C1 segment of cervical spinal cord (tissue), 14 donors: ENCODE results near the gene PRRX2.
"Not testable (repeated sequence)": the region's sequence is repeated elsewhere in the genome, so short reads cannot be mapped to it uniquely, and the experiment has no call there.

Experiments
- DNase-seq, 14 donors: peaks; one replicate each; lab custom pipeline; 2025; lab: John Stamatoyannopoulos, UW

PRRX2 gene

DNA sequence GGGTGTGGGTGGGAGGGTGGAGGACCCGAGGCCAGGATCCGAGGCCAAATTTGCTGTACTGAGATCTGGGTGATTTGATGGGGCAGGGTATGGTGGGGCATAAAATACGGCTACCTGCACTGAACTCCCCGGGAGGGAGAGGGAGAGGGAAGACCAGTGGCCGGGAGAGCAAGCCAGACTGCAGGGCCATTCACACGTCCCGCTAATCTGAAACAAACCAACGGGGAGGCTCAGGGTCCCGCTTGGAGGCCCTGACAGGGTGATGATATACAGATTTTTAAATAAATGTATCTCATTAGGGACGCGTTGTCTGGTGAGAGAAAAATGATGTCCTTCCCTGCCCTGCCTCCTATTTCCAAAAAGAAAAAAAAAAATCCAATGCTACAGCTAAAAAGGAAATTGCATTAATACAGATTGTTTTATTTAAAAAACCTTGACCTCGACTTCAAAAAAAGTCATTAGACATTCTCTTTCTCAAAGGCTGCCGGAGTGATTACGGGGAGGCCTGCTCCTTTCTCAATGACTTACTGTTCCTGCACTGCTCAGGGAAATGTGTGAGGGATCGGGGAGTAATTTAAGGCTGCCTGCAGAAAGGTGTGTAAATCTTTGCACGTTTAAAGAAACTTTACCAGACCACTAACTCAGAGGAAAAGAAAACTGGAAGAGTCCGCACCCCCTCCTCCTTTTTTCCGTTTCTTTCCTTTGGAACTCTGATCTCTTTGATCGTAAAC lies 11.5 kb upstream of the PRRX2 start:
- DNase-seq: no peak

- no peak for DNase-seq
Observed at GRCh38 chr9:129654554-129655040, 10.8 kb upstream of the PRRX2 start.

GRCh38 chr9:129655154-129655553 lies 10.3 kb upstream of the PRRX2 start:
- no peak for DNase-seq

- DNase-seq: no peak
Observed at GRCh38 chr9:129655696-129656095, 9.8 kb upstream of the PRRX2 start.

GRCh38 chr9:129656795-129657390 lies 8.6 kb upstream of the PRRX2 start:
- no peak for DNase-seq

DNA sequence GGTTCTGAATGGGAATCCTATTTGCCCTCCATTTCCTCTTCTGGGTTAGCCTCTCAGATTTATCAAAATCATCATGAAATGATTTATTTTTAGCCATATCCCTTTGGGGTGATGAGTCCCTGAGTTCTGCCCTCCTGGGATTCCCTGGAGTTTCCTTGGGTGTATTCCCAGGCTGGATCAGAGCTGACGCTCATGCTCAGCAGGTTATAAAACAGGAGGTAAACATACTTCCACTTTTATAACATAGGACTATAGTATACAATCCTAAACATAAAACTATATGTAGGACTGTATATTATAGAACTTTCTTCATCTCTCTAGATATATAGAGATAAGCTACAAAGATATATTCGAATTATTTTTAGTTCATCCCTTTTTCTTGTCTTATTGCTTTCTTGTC lies 4.4 kb upstream of the PRRX2 start:
- no peak for DNase-seq

- DNase-seq: not testable (repeated sequence)
Observed at GRCh38 chr9:129662239-129662638, 3.2 kb upstream of the PRRX2 start.

- DNase-seq: no peak
Observed at GRCh38 chr9:129664746-129665388, 580 bp upstream of the PRRX2 start.

GRCh38 chr9:129665814-129666520 lies 520 bp downstream of the PRRX2 start:
- DNase-seq: no peak

- no peak for DNase-seq
Observed at GRCh38 chr9:129666575-129666974, 1.1 kb downstream of the PRRX2 start.

- DNase-seq: no peak
Observed at GRCh38 chr9:129667378-129667777, 1.9 kb downstream of the PRRX2 start.

DNA sequence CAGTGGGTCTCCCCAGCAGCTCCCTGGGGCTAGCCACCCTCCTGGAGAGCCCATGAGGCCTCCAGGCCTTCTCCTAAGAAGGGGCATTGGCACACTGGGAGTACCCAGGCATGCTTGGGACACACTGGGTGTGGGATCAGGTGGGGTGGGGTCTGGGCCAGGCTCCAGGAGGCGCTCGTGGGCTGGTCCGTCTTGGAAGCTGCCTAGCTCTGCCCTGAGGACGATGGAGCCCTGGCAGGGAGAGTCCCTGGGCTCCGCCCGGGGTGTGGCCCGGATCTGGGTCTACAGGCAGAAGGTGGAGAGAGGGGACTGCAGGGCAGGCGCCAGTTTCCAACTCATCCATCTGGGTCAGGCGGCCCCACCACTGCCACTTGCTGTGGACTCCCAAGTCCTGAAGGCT lies 2.4 kb downstream of the PRRX2 start:
- no peak for DNase-seq

GRCh38 chr9:129669141-129669718 lies 3.8 kb downstream of the PRRX2 start:
- no peak for DNase-seq

DNA sequence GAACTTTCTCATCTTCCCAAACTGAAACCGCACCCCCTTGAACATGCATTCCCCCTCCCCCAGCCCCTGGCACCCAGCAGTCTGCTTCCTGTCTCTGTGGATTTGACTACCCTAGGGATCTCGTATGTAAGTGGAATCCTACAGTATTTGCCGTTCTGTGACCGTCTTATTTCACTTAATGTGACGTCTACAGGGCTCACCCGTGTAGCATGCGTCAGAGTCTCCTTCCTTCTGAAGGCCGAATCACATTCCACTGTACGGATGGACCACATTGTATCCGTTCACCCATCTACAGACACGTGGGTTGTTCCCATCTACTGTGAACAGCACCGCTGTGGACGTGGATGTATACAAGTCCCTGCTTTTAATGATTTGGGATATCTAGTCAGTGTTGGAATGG lies 4.5 kb downstream of the PRRX2 start:
- no peak for DNase-seq

GRCh38 chr9:129671065-129671464 lies 5.6 kb downstream of the PRRX2 start:
- no peak for DNase-seq

GRCh38 chr9:129671519-129671918 lies 6.1 kb downstream of the PRRX2 start:
- no peak for DNase-seq

- no peak for DNase-seq
Observed at GRCh38 chr9:129672702-129673101, 7.3 kb downstream of the PRRX2 start.

GRCh38 chr9:129673602-129674001 lies 8.2 kb downstream of the PRRX2 start:
- no peak for DNase-seq

DNA sequence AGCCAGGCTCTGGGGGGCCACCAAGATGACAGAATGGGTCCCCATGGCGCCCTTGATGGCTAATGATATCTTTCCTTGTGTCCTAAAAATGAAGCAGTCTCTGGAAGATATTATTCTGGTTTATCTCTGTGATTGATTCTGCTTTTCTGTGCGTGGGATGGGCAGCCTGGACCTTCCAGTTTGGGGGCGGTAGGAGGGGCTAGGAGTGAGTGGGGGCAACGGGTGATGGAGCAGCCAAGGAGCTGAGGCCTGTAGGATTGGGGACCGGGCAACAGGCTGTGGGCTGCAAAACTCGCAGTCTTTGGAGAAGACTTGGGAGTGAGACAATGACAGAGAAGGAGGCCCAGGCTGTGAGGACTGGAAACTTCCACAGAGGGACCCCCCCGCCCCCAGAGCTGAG lies 8.8 kb downstream of the PRRX2 start:
- no peak for DNase-seq

GRCh38 chr9:129675620-129676019 lies 10.2 kb downstream of the PRRX2 start:
- DNase-seq: no peak

DNA sequence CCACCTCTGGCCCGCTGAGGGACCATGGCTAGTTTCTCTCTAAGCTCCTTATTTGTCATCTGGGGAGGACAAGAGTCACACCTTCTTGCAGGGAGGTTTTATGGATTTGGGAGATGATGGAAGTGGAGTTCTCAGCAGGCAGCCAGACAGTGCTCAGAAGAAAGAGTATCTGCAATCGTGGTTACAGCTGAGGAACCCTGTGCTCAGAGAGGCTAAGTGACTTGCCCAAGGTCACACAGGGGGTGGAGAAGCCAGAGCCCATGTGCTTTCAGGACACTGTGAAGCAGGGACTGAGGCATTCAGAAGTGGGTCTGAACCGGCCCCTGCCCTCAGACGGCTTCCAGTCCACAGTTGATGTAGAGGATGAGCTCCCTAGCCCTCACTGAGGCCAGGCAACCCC lies 10.8 kb downstream of the PRRX2 start:
- DNase-seq: no peak

GRCh38 chr9:129676975-129677374 lies 11.5 kb downstream of the PRRX2 start:
- no peak for DNase-seq
